NCI-H1417 (cell line): ENCODE measurements around the gene U2AF1L4.
"Not testable (repeated sequence)": the region's sequence is repeated elsewhere in the genome, so short reads cannot be mapped to it uniquely, and the experiment has no call there.

Experiments
- DNase-seq, 3 experiments: peaks; one replicate each; lab custom pipeline; 2025; lab: John Stamatoyannopoulos, UW

U2AF1L4 gene

GRCh38 chr19:35725216-35725861, 19.9 kb downstream of the U2AF1L4 start:
- no peak for DNase-seq

DNA sequence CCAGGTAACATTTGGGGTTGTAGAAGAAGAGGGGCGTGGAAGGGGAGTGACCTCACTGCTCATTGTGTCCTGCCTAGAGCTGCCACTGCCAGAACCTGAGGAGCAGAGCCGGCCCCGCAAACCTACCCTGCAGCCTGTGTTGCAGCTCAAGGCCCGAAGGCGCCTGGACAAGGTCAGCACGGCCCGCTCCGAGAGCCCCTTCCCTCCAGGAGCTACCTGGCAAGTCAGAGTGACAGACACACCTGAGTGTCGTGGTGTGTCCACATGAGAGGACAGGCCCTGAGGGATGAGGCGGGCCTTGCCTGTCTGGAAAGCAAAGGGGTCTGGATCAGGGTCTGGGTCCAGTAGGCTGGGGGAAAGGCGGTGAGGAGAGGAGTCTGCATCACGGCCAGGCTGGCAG, 20.7 kb downstream of the U2AF1L4 start:
- DNase-seq, result no peak

- not testable (repeated sequence) for DNase-seq
These were observed 21.1 kb downstream of the U2AF1L4 start for GRCh38 chr19:35724132-35724531.

GRCh38 chr19:35723671-35724070, 21.5 kb downstream of the U2AF1L4 start:
- no peak for DNase-seq

DNA sequence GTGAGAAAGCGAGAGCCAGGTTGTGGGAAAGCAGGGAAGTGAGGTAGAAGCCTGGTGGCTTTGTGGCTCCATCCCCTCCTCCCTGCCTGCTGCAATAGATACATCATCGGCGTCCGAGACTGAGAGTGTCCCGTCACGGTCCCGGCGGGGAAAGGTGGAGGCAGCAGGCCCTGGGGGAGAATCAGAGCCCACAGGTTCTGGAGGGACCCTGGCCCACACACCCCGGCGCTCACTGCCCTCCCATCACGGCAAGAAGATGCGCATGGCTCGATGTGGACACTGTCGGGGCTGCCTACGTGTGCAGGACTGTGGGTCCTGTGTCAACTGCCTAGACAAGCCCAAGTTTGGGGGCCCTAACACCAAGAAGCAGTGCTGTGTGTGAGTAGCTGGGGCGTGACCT, 22.3 kb downstream of the U2AF1L4 start:
- DNase-seq, result no peak

DNA sequence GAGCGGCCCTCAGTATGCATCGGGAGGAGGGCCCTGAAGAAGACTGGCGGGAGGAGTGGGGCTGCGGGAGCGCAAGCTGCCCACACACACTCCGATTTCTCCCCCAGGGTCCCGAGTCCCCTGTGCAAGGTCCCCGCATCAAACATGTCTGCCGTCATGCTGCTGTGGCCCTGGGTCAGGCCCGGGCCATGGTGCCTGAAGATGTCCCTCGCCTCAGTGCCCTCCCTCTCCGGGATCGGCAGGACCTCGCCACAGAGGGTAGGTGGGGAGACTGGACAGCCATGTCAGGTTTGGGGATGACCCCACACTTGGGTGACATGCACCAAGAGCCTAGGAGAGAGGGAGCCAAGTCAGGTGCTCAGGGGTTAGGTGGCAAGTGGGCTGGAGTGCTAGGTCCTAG, 22.8 kb downstream of the U2AF1L4 start:
- DNase-seq, result no peak

DNA sequence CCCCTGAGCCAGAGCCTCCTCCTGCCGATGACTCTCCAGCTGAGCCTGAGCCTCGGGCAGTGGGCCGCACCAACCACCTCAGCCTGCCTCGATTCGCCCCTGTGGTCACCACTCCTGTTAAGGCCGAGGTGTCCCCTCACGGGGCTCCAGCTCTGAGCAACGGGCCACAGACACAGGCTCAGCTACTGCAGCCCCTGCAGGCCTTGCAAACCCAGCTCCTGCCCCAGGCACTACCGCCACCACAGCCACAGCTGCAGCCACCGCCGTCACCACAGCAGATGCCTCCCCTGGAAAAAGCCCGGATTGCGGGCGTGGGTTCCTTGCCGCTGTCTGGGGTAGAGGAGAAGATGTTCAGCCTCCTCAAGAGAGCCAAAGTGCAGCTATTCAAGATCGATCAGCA, 23.8 kb downstream of the U2AF1L4 start:
- no peak for DNase-seq

GRCh38 chr19:35720648-35721047, 24.6 kb downstream of the U2AF1L4 start:
- DNase-seq, result no peak

- no peak for DNase-seq
These were observed 25.1 kb downstream of the U2AF1L4 start for GRCh38 chr19:35720163-35720524.

DNA sequence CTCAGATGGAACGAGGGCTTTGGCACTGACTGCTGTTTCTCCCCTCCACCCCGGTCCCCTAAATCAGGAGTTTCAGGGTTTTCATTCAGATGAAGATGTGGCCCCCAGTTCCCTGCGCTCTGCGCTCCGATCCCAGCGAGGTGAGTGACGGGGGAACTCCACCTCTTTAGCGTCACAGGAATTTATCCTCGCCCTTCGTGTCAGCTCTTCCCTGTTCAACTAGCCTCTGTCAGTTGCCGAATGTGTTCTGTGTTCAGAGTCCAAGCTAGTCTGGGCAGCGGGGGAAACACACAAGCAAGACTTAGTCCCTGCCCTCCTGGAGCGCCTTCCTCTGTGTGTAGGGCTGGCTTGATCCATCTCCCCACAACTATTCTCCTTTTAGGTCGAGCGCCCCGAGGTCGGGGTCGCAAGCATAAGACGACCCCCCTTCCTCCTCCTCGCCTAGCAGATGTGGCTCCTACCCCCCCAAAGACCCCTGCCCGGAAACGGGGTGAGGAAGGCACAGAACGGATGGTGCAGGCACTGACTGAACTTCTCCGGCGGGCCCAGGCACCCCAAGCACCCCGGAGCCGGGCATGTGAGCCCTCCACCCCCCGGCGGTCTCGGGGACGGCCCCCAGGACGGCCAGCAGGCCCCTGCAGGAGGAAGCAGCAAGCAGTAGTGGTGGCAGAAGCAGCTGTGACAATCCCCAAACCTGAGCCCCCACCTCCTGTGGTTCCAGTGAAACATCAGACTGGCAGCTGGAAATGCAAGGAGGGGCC, 25.6 kb downstream of the U2AF1L4 start:
- DNase-seq, result no peak

GRCh38 chr19:35718345-35719041, 26.7 kb downstream of the U2AF1L4 start:
- DNase-seq, result peak in 2 of 3 experiments; percentile 20 to 38

DNA sequence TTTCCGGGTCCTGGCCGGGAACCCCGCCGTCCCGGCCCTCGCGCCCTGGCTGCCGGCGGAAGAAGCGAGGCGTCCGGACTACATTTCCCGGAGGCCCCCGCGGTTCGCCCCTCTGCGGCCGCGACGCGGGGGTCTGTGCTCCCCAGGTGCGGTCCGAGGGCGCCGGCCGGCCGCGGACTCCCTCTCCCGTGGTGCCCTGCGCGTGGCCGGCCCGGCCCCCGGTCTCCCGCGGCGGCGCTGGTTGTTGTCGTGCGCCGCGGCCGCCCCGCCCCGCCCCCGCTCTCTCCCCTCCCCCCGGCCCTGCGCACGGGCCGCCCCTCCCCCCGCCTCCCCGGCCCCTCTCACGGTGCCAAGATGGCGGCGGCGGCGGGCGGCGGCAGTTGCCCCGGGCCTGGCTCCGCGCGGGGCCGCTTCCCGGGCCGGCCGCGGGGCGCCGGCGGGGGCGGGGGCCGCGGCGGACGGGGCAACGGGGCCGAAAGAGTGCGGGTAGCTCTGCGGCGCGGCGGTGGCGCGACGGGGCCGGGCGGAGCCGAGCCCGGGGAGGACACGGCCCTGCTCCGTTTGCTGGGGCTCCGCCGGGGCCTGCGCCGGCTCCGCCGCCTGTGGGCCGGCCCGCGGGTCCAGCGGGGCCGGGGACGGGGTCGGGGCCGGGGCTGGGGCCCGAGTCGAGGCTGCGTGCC, 27.4 kb downstream of the U2AF1L4 start, which contains the start of gene KMT2B:
Gene KMT2B, plus strand, starts transcription at position 339 of the 680 bp plus-strand sequence. Its CDS starts 16 bp downstream, at position 355.
- peak in 2 of 3 experiments; percentile 94 to 95 for DNase-seq

DNA sequence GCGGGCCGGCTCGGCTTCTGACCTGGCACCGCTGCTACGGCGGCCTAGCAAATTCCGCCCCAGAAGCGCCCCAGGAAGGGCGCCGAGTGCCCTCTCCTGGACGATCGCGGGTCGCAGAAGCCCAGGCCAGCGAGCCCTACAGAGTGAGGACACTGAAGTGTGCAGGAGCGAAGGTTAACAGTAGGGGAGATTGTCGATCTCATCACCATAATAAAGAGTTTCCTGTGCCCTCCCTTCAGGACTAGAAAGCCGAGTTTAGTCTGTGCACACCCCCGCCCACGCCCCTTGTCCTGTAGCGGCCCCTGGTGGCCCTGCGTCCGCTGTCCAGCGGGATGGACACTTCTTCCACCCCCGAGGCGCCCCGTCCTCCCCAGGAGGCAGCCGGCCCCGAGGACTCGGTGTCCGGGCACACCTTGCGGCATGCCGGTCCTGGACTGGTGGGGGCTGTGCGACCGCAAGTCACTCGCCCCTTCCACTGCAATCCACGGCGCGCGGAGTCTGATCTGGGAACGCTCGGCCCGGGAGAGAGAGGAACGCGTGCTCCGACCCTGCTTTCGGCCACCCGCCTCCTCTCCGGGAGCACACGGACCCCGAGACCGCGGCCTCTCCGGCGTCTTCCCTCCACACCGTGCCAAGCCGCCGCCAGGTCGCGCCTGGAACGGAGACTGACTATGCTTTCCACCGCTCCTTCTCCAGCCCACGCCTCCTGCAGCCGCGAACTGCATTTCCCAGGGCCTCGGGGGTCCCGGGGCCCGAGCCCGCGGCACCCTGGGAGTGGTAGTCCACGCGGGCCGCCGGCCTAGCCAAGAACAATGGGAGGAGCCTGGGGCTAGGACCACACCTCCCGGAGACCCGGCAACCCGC, 28.2 kb downstream of the U2AF1L4 start:
- peak; percentile 82 to 96 (median 87) for DNase-seq

DNA sequence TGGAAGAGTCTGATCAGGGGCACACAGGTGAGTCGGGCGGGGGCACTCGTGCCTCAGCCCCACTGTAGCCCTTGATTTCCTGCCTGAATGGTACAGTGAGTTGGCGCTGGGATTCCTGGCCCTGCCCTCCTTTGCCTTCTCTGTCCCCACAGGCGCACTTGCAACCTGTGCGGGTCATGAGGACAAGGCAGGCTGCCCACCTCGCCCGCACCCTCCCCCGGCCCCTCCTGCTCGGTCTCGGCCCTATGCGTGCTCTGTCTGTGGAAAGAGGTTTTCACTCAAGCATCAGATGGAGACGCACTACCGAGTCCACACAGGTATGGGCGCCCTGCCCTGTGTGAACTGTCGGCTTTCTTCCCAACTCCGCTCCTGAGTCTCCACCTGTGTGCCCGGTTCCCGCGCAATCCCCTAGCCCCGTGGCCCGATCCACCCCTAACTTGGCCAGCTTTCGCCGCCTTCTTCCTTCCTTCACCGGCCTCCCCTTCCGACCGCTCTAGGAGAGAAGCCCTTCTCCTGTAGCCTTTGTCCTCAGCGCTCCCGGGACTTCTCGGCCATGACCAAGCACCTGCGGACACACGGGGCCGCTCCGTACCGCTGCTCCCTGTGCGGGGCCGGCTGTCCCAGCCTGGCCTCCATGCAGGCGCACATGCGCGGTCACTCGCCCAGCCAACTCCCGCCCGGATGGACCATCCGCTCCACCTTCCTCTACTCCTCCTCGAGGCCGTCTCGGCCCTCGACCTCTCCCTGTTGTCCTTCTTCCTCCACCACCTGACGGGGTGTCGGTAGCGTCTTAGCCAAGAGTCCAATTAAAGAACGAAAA, 29.0 kb downstream of the U2AF1L4 start:
- DNase-seq, result peak; percentile 25 to 70 (median 66)

- peak in 1 of 3 experiments; percentile 29 for DNase-seq
These were observed 29.8 kb downstream of the U2AF1L4 start for GRCh38 chr19:35715355-35715809.

GRCh38 chr19:35714601-35715354, 30.4 kb downstream of the U2AF1L4 start:
- DNase-seq, result peak in 2 of 3 experiments; percentile 5 to 14

DNA sequence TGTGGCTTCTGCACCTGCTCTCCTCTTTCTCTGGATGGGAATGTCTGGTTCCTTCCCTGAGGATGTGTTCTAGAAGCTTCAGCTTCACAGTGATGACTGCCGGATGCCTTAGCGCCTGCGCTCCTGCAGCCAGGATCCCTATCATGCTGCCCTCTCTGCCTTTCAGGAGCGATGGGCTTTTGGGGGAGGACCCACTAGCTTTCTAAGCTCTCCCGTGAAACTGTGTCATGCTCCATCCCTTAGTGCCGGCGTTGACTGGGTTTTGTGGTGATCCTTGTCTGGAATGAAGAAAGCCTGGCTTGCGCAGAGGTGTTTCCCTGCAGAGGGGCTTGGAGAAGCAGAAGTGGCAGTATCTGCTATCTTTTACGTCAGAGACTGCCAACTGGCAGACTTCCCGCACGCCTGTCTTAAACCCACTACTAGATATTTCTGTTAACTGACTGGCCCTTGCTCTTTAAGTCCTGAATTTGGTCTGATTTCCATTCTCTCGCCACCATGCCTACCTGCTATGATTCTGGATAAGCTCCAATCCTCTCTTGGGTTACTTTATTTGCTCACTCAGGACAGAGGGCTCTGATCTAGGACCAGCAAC, 31.2 kb downstream of the U2AF1L4 start:
- DNase-seq, result no peak

DNA sequence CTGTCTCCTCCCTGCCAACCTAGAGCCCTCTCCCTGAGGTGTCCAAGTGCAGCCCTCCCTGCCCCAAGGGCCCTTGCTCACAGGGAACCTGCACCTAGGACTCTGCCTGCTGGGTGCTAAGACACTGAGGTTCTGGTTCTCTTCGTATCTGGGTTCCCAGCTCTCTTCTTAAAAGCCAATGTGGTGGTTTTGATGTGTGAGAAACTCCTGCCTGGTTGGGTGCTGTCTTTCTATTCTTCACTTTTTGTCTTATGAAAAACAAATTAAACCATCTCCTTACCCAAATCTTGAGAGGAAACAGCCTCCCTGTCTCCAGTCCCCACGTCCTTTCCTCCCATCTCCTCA, 31.7 kb downstream of the U2AF1L4 start:
- DNase-seq, result no peak
